ENCODE measurements around the gene ELOVL5.

ELOVL5 gene

GRCh38 chr6:53257533-53257932 lies 91.2 kb downstream of the ELOVL5 start:
- no peak for DNase-seq
- intact Hi-C loops (cut with DNase I) = no loop called here

GRCh38 chr6:53257001-53257400 lies 91.7 kb downstream of the ELOVL5 start:
- DNase-seq = no peak
- intact Hi-C loops (cut with DNase I) = no loop called here

- DNase-seq = no peak
- intact Hi-C loops (cut with DNase I) = no loop called here
Observed at GRCh38 chr6:53252177-53252692, 96.5 kb downstream of the ELOVL5 start.

- intact Hi-C loops (cut with DNase I) = no loop called here
- no peak for DNase-seq
Observed at GRCh38 chr6:53251033-53251672, 97.6 kb downstream of the ELOVL5 start.

- DNase-seq = no peak
Observed at GRCh38 chr6:53250176-53251032, 98.3 kb downstream of the ELOVL5 start.

GRCh38 chr6:53246924-53247323 lies 101.8 kb downstream of the ELOVL5 start:
- intact Hi-C loops (cut with DNase I) = no loop called here
- DNase-seq = no peak

More at GRCh38 chr6:53250176-53251032, 98.3 kb downstream of the ELOVL5 start:
- intact Hi-C loops (cut with DNase I) = no loop called here

- DNase-seq = no peak
- intact Hi-C loops (cut with DNase I) = no loop called here
Observed at GRCh38 chr6:53244958-53245357, 103.8 kb downstream of the ELOVL5 start.

GRCh38 chr6:53244399-53244931 lies 104.3 kb downstream of the ELOVL5 start:
- intact Hi-C loops (cut with DNase I) = no loop called here
- no peak for DNase-seq

GRCh38 chr6:53241938-53242337 lies 106.8 kb downstream of the ELOVL5 start:
- intact Hi-C loops (cut with DNase I) = no loop called here
- DNase-seq = no peak

- no peak for DNase-seq
- intact Hi-C loops (cut with DNase I) = no loop called here
Observed at GRCh38 chr6:53240761-53241160, 108.0 kb downstream of the ELOVL5 start.

GRCh38 chr6:53240139-53240538 lies 108.6 kb downstream of the ELOVL5 start:
- DNase-seq = no peak
- intact Hi-C loops (cut with DNase I) = no loop called here

- DNase-seq = no peak
- intact Hi-C loops (cut with DNase I) = no loop called here
Observed at GRCh38 chr6:53239526-53239925, 109.2 kb downstream of the ELOVL5 start.

GRCh38 chr6:53238311-53238710 lies 110.4 kb downstream of the ELOVL5 start:
- intact Hi-C loops (cut with DNase I) = no loop called here
- no peak for DNase-seq

- DNase-seq = no peak
- intact Hi-C loops (cut with DNase I) = no loop called here
Observed at GRCh38 chr6:53236241-53236640, 112.5 kb downstream of the ELOVL5 start.

- no peak for DNase-seq
- intact Hi-C loops (cut with DNase I) = no loop called here
Observed at GRCh38 chr6:53235508-53235907, 113.2 kb downstream of the ELOVL5 start.

- intact Hi-C loops (cut with DNase I) = no loop called here
- DNase-seq = no peak
Observed at GRCh38 chr6:53233309-53233708, 115.4 kb downstream of the ELOVL5 start.

GRCh38 chr6:53230775-53231467 lies 117.8 kb downstream of the ELOVL5 start:
- no peak for DNase-seq
- intact Hi-C loops (cut with DNase I) = no loop called here

- intact Hi-C loops (cut with DNase I) = no loop called here
- DNase-seq = no peak
Observed at GRCh38 chr6:53227847-53228246, 120.9 kb downstream of the ELOVL5 start.

- no peak for DNase-seq
- intact Hi-C loops (cut with DNase I) = no loop called here
Observed at GRCh38 chr6:53220605-53221004, 128.1 kb downstream of the ELOVL5 start.
